ENCODE measurements around the gene GPX8.

Gene GPX8

DNA sequence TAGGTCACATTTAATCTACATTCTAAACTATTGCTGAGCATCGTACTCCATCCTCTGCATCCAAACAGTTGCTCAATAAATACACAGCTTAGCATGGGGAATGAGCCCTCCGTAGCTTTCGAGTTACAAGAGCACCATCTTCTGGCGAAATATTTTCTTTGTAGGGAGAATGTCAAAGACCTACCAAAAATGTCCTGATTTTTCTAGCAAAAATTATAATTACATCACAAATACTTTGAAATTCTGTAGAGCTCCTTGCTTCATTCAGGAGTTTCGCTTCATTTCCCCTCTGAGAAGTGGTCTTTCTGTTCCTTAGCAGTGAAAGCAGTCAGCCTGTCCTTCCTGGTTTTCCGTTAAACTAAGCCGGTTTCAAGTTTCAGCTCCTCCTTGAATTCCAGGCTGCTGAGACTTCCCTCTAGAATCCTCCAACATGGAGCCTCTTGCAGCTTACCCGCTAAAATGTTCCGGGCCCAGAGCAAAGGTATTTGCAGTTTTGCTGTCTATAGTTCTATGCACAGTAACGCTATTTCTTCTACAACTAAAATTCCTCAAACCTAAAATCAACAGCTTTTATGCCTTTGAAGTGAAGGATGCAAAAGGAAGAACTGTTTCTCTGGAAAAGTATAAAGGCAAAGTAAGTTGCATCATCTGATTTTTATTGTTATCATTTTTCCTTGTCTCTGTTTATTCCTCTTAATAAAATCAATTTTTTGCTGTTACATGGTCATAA, at the start of gene GPX8:
Gene GPX8 (plus strand): TSS at position 409 of the 730 bp plus-strand sequence. CDS start 22 bp downstream, at position 431.
- no peak for DNase-seq

GRCh38 chr5:55110217-55110616, 49.8 kb upstream of the GPX8 start:
- no peak for DNase-seq

DNA sequence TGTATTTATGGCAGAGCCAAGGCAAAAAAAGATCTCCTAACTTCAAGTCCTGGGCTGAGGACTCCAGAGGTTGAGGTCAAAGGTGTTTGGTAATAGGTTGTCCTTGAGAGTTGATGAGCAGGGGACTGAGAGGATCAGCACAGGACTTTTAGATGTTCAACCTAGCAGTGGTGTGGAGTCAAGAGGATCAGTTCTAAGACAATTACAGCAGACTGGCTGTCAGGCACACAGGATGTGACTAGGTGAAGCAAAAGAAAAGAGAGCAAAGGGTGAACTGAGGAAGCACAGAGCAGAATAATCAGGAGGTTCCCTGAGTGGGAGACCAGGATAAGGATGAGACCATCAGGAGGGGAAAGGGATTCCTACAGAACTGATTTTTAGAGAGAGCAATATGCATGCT, 46.6 kb upstream of the GPX8 start:
- DNase-seq, result no peak

- no peak for DNase-seq
Observed at GRCh38 chr5:55114061-55114460, 45.9 kb upstream of the GPX8 start.

- no peak for DNase-seq
Observed at GRCh38 chr5:55123365-55123764, 36.6 kb upstream of the GPX8 start.

DNA sequence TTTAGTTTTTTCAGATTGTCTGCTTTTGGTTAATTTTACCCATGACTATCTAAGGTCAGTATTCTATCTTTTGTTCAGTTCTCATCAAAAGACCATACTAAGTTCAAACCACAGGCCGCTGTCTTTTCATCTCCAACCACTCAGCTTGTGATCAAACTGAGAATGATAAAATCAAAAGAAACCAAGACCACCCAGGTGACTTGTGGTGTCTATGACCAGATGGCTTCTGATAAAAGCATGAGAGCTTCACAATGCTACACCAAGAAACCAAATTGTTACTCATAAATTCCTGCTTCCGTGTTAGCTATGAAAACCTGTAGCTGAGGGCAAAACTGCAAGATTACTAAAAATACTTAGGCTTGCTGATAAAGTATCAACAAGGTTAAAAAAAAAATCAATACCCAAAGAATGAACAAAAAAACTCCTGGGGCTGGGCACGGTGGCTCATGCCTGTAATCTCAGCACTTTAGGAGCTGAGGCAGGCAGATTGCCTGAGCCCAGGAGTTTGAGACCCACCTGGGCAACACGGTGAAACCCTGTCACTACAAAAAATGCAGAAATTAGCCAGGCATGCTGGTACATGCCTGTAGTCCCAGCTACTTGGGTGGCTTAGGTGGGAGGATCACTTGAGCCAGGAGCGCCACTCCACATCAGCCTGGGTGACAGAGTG, 25.8 kb upstream of the GPX8 start:
- no peak for DNase-seq

DNA sequence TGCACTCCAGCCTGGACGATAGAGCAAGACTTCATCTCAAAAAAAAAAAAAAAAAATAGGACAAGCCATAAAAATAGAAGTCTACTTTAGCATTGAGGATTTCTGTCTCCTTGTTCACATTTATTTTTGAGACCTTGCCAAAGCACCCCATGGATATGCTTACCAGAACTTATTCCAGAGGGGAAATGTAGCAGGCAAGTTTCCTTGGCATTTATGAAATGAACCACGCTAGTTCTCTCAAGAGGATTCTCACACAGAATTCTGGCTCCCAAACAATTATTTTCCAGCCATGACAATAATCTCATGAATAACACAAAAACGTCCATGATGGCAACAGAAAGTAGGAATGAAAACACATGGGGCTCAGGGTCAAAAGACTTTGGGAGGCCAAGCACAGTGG, 23.4 kb upstream of the GPX8 start:
- no peak for DNase-seq

GRCh38 chr5:55140908-55141665, 18.9 kb upstream of the GPX8 start:
- no peak for DNase-seq

DNA sequence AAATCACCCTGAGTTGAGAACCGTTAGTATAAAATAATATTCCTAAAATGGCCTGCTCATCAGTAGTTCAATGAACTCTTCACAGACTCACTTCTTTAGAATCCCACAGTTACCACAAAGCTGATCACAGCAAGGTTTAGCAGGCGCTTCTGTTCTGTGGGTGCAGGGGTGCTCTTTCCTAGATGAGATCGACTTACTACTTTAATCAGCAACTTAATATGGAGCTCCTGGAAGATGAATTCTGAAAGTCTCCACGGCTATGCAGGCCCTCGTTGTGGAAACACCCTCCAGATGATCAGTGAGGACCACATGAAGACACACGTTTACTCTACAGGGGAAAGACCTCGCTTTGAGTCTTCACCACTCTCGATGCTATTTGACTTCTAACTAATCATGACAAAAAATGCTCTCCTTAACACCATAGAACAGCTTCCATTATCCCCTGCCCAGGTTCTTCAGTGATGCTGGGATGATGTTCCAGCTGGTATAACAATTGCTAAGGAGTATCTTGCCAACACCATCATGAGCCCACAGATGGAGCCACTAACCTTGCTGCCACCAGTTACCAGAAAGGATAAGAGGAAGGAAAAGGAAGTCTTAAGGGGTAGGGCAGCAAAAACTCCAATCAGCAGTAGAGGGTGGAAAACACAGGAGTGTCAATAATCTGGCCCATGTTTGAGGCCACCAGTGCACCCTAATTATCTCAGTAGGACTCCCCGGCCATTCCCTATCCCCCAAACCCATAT, 17.9 kb upstream of the GPX8 start:
- no peak for DNase-seq

DNA sequence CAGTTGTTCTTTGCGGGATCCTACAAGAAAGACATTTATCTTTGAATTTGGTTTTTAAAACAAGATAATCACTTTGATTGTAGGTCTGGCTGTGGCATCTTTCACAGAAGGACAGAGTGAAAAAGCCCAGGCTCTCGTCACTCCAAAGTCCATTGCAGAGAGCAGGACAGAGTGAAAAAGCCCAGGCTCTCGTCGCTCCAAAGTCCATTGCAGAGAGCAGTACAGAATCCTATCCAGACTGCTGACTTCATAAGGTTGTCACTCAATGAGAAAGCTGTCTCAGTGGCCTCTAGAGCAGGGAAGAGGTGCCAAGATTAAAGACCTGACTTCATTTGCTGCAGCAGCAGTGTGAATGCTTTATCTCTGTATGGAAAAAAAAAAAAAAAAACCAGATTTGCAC, 16.3 kb upstream of the GPX8 start:
- DNase-seq, result no peak

DNA sequence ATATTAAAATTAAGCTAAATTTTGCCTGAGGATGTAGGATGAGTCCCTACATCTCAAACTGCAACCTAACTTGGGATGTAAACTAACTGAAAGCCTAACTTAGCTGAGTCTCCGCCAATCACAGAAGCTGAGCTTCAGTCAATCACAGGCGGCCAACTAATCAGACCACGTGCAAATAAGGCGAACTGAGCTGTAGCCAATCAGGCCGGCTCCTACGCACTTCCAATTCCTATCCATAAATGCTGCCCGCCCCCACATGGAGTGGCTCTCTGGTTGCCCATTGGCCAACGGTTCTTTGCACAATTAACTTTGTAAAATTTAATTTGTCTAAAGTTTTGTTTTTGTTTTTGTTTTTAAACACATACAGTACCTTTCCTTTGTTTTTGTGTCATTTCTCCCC, 13.9 kb upstream of the GPX8 start:
- no peak for DNase-seq

DNA sequence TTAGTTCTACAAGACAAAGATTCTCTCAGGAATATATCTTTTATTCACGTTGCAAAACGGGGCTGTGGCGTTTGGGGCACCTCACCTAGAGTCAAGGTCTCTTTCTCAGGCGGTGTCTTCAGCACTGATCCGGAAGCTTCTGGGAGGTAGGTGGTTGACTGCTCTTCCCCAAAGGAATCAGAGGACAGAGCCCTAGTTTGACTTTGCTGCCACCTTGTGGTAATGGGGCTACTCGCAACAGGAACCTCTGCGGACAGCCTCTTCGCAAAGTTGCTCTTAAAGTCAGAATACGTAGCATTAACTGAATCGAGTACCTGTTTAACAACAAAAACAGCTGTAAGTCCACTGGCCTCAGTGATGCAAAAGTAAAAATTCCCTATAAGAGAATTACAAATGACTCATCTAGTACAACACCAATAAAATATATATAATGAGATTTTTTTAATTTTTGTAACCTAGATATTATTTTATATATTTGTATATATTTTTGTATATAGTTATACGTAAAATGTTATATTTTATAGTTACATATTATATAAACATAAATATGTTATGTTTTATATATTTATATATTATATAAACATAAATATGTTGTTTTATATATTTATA, 13.3 kb upstream of the GPX8 start:
- DNase-seq, result peak; percentile 79

DNA sequence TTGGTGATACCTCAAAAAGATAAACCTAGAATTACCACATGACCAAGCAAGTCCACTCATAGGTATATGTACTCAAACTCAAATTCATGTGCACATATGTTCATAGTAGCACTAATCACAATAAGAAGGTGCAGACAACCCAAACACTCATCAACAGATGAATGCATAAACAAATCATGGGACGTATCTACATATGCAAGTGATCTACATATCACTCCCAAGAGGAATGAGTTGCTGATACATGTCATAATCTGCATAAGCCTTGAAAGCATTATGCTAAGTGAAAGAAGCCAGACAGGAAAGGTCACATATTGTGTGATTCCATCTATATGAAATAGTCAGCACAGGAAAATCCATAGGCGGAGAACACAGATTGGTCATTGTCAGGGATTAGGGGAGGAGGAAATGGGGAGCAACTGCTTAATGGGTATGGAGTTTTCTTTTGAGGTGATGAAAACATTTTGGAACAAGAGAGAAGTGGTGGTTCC, 10.6 kb upstream of the GPX8 start:
- DNase-seq, result no peak

DNA sequence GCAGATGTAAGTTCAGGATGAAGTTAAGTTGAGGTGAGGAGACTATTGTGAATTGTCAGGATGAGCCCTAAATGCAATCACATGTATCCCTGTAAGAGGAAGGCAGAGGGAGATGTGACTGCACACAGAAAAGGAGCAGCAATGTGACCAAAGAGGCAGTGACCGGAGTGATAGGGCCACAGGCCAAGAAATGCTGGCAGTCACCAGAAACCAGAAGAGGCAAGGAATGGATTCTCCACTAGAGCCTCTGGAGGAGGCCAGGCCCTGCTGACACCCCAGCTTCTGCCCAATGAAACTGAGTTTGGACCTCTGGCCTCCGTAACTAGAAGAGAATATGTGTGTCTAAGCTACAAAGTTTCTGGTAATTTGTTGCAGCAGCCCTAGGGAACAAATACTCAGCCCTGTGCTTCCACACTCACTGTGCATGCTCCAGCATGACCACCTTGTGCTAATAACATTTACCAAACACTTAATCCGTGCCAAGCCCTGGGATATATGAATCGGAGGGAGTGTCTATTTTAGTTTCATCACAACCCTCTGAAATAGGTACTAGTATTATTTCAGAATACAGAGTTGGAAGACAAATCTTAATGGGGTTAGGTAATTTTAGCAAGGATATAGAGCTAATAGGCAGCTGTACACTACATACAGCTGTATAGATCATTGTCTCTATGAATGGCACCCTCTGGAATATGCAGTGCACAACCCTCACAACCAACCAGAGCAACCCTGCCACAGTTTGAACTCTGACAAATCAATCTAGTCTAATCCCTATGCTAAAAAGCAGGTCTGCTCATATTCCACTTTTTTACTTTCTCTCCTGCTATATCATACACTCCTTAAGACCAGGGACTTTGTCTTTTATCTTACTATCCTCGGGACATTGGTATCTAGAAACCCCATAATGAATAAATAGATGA, 7.8 kb upstream of the GPX8 start:
- DNase-seq, result no peak

GRCh38 chr5:55154873-55155272, 5.1 kb upstream of the GPX8 start:
- no peak for DNase-seq

GRCh38 chr5:55160493-55161209, 680 bp downstream of the GPX8 start:
- DNase-seq, result no peak

DNA sequence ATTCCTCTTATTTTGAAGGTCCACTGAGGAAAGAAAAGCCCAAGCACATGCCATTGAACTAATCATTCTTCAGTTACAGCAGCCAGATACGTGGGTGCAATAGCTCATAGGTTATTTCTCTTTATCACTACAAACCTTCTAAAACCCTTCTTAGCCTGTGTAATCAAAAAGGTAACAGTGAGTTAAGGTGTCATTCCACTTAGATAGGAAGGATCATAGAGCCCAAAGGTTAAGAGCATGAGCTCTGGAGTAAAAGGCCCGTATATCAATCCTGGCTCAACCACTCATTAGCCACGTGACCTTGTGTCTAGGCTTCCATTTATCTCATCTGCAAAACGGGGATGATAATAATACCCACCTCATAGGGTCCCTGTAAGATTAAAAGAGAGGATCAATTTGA, 2.7 kb downstream of the GPX8 start:
- no peak for DNase-seq

DNA sequence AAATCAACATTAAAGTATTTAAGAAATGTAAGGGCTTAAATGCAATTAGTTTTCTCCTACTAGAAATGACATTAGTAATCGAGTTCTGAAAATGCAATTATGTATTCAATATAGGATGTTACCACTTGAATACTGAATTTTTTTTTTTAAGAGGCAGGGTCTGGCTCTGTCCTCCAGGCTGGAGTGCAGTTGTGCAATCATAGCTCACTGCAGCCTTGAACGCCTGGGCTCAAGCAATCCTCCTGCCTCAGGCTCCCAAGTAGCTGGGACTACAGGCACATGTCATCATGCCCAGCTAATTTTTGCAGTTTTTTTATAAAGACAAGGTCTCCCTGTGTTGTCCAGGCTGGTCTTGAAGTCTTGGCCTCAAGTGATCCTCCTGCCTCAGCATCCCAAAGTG, 11.5 kb downstream of the GPX8 start:
- no peak for DNase-seq

DNA sequence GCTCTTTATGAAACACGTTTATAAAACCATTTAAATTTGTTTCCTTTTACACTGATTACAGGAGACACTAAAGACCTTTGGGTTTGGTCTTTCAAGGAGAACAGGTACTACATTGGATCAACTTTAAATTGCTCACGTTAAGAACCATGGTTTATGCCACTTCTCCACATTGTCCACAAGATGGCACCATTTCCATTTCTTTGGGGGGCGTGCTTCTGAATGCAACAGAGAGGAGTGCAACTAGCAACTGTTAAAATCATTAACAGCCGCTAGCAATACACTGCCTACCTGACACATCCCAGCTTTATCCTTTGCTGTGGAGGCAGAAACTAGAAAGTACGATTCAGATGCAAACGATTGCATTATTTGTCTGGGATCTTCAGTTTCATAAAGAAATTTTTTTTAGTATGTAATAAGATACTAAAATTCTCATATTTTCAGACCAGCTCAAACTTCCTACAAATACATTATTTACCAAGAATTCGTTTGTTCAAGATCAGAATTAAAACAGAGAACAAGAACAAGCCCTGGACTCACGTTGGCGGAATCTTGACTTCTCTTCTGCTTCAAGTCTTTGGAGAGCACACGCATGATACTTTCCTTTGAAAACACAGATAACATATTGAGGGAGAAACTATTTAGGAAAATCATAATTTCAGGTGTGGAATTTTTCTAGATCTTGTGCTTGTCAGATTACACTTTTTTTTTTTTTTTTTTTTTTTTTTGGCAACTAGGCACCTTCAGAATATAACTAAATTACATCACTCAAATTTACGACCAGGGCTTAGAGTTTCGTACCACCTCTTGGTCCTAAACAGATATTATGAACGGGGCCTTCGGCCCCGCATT, 12.3 kb downstream of the GPX8 start:
- DNase-seq, result peak; percentile 42
